ENCODE measurements around the gene TIAM2.

The TIAM2 gene

GRCh38 chr6:155045561-155046404 lies 50.7 kb downstream of the TIAM2 start:
- peaks cover 28% of the 10 kb centered on the region; the same call in 1 of the 2 replicates for H3K4me1 ChIP-seq (ENCODE audit: insufficient read depth, low read length)
- no peak overlapping the region for H3K9ac ChIP-seq (ENCODE audit: low read depth, low read length)
- H3K4me3 ChIP-seq (ENCODE audit: low read length) = no peak overlapping the region
- no peaks in the 10 kb centered on the region for H3K9me3 ChIP-seq (ENCODE audit: insufficient read depth, low read depth, low read length)
- H3K36me3 ChIP-seq (ENCODE audit: insufficient read depth, low read depth, low read length) = no peaks in the 10 kb centered on the region
- H3K27me3 ChIP-seq (ENCODE audit: insufficient read depth, low read length) = no peaks in the 10 kb centered on the region
- no peak overlapping the region for H3K27ac ChIP-seq (ENCODE audit: low read length)

GRCh38 chr6:155047523-155047922 lies 52.4 kb downstream of the TIAM2 start:
- no peak overlapping the region for H3K27ac ChIP-seq (ENCODE audit: low read length)
- H3K9me3 ChIP-seq (ENCODE audit: insufficient read depth, low read depth, low read length) = no peaks in the 10 kb centered on the region
- peaks cover 13% of the 10 kb centered on the region; the same call in 1 of the 2 replicates for H3K4me1 ChIP-seq (ENCODE audit: insufficient read depth, low read length)
- no peaks in the 10 kb centered on the region for H3K36me3 ChIP-seq (ENCODE audit: insufficient read depth, low read depth, low read length)
- no peak overlapping the region for H3K9ac ChIP-seq (ENCODE audit: low read depth, low read length)
- H3K4me3 ChIP-seq (ENCODE audit: low read length) = no peak overlapping the region
- no peaks in the 10 kb centered on the region for H3K27me3 ChIP-seq (ENCODE audit: insufficient read depth, low read length)

- H3K4me3 ChIP-seq (ENCODE audit: low read length) = no peak overlapping the region
- no peaks in the 10 kb centered on the region for H3K36me3 ChIP-seq (ENCODE audit: insufficient read depth, low read depth, low read length)
- no peak overlapping the region for H3K27ac ChIP-seq (ENCODE audit: low read length)
- peaks cover 7% of the 10 kb centered on the region; the same call in 1 of the 2 replicates for H3K4me1 ChIP-seq (ENCODE audit: insufficient read depth, low read length)
- H3K9ac ChIP-seq (ENCODE audit: low read depth, low read length) = no peak overlapping the region
- no peaks in the 10 kb centered on the region for H3K27me3 ChIP-seq (ENCODE audit: insufficient read depth, low read length)
- H3K9me3 ChIP-seq (ENCODE audit: insufficient read depth, low read depth, low read length) = no peaks in the 10 kb centered on the region
Observed at GRCh38 chr6:155050311-155050710, 55.2 kb downstream of the TIAM2 start.

DNA sequence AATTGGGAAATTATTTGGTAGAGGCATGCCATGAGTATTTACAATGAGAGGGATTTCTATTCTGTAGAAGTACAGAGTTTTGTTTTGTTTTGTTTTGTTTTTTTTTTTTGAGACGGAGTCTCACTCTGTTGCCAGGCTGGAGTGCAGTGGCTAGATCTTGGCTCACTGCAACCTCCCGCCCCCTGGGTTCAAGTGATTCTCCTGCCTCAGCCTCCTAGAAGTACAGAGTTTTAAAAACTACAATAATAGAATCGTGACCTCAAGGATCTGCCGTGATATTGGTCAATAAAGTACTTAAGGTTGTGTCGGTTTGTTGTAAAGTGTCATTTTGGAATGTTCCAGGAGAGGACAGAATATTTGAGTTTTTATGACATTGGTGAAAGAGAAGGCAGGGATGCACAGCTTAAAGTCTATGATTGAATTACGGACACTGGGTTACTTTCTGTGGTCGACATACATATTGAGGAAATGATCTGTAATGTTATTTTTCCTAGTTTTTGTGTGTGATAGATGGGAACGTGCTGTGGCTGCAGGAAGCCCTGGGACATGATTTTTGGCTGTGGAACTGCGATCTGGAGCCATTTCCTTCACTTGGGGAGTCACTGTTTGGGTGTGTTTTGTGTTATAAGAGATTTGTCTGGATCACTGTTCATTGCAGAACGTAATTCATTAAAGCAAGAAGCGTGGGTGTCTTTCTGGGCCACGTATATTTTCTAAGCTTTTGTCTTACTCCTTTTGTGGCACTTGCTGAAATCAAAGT lies 59.6 kb downstream of the TIAM2 start:
- H3K36me3 ChIP-seq (ENCODE audit: insufficient read depth, low read depth, low read length) = no peaks in the 10 kb centered on the region
- H3K9me3 ChIP-seq (ENCODE audit: insufficient read depth, low read depth, low read length) = no peaks in the 10 kb centered on the region
- H3K4me3 ChIP-seq (ENCODE audit: low read length) = no peak overlapping the region
- H3K27me3 ChIP-seq (ENCODE audit: insufficient read depth, low read length) = no peaks in the 10 kb centered on the region
- H3K27ac ChIP-seq (ENCODE audit: low read length) = no peak overlapping the region
- H3K4me1 ChIP-seq (ENCODE audit: insufficient read depth, low read length) = no peaks in the 10 kb centered on the region
- no peak overlapping the region for H3K9ac ChIP-seq (ENCODE audit: low read depth, low read length)

DNA sequence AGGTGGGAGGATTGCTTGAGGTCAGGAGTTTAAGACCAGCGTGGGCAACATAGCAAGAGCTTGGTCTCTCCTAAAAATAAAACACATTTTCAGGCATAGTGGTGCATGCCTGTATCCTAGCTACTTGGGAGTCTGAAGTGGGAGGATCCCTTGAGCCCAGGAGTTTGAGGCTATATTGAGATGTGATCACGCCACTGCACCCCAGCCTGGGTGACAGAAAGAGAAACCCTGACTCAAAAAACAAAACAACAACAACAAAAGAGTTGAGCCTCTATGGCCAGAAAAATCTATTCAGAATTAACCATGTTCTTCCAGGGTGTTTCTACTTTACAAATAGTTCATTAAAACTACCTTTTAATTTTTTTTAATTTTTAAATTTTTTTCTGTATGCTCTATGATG lies 60.6 kb downstream of the TIAM2 start:
- Histone ChIP-seq H3K27me3 (ENCODE audit: insufficient read depth, low read length) (no peaks in the 10 kb centered on the region), H3K36me3 (ENCODE audit: insufficient read depth, low read depth, low read length) (no peaks in the 10 kb centered on the region), H3K9ac (ENCODE audit: low read depth, low read length) (no peak overlapping the region), H3K4me1 (ENCODE audit: insufficient read depth, low read length) (no peaks in the 10 kb centered on the region), H3K9me3 (ENCODE audit: insufficient read depth, low read depth, low read length) (no peaks in the 10 kb centered on the region), H3K4me3 (ENCODE audit: low read length) (no peak overlapping the region), H3K27ac (ENCODE audit: low read length) (no peak overlapping the region)

GRCh38 chr6:155056756-155057155 lies 61.6 kb downstream of the TIAM2 start:
- H3K9ac ChIP-seq (ENCODE audit: low read depth, low read length) = no peak overlapping the region
- H3K9me3 ChIP-seq (ENCODE audit: insufficient read depth, low read depth, low read length) = no peaks in the 10 kb centered on the region
- H3K4me1 ChIP-seq (ENCODE audit: insufficient read depth, low read length) = no peaks in the 10 kb centered on the region
- H3K27me3 ChIP-seq (ENCODE audit: insufficient read depth, low read length) = no peaks in the 10 kb centered on the region
- H3K36me3 ChIP-seq (ENCODE audit: insufficient read depth, low read depth, low read length) = no peaks in the 10 kb centered on the region
- H3K4me3 ChIP-seq (ENCODE audit: low read length) = no peak overlapping the region
- no peak overlapping the region for H3K27ac ChIP-seq (ENCODE audit: low read length)

GRCh38 chr6:155061381-155061780 lies 66.3 kb downstream of the TIAM2 start:
- Histone ChIP-seq H3K4me3 (ENCODE audit: low read length) (no peak overlapping the region), H3K4me1 (ENCODE audit: insufficient read depth, low read length) (no peaks in the 10 kb centered on the region), H3K9me3 (ENCODE audit: insufficient read depth, low read depth, low read length) (no peaks in the 10 kb centered on the region), H3K27ac (ENCODE audit: low read length) (no peak overlapping the region), H3K9ac (ENCODE audit: low read depth, low read length) (no peak overlapping the region), H3K36me3 (ENCODE audit: insufficient read depth, low read depth, low read length) (no peaks in the 10 kb centered on the region), H3K27me3 (ENCODE audit: insufficient read depth, low read length) (no peaks in the 10 kb centered on the region)

- H3K4me1 ChIP-seq (ENCODE audit: insufficient read depth, low read length) = no peaks in the 10 kb centered on the region
- no peak overlapping the region for H3K4me3 ChIP-seq (ENCODE audit: low read length)
- no peak overlapping the region for H3K9ac ChIP-seq (ENCODE audit: low read depth, low read length)
- no peak overlapping the region for H3K27ac ChIP-seq (ENCODE audit: low read length)
- H3K36me3 ChIP-seq (ENCODE audit: insufficient read depth, low read depth, low read length) = no peaks in the 10 kb centered on the region
- no peaks in the 10 kb centered on the region for H3K9me3 ChIP-seq (ENCODE audit: insufficient read depth, low read depth, low read length)
- no peaks in the 10 kb centered on the region for H3K27me3 ChIP-seq (ENCODE audit: insufficient read depth, low read length)
Observed at GRCh38 chr6:155062866-155063341, 67.8 kb downstream of the TIAM2 start.

- Histone ChIP-seq H3K9ac (ENCODE audit: low read depth, low read length) (no peak overlapping the region), H3K9me3 (ENCODE audit: insufficient read depth, low read depth, low read length) (no peaks in the 10 kb centered on the region), H3K36me3 (ENCODE audit: insufficient read depth, low read depth, low read length) (no peaks in the 10 kb centered on the region), H3K4me1 (ENCODE audit: insufficient read depth, low read length) (no peaks in the 10 kb centered on the region), H3K27ac (ENCODE audit: low read length) (no peak overlapping the region), H3K27me3 (ENCODE audit: insufficient read depth, low read length) (no peaks in the 10 kb centered on the region), H3K4me3 (ENCODE audit: low read length) (no peak overlapping the region)
Observed at GRCh38 chr6:155064303-155064702, 69.2 kb downstream of the TIAM2 start.

DNA sequence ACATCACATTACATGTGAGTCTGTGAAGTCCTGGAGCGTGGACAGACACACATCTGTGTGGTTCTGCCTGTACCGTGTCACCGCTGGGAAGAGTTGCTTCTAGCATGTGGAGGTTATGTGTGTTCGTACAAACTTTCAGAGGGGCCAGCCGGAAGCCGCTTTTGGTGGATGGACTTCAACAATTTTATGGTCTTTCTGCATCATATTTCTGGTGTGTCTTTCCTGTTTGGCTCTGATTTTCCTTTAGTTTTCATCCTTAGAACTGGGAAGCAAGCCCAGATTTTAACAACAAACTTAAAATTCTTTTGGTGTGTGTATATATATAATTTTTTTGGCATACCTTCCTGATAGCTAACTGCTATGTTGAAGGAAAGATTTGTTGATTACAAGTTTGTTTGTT lies 71.2 kb downstream of the TIAM2 start:
- no peaks in the 10 kb centered on the region for H3K36me3 ChIP-seq (ENCODE audit: insufficient read depth, low read depth, low read length)
- H3K4me1 ChIP-seq (ENCODE audit: insufficient read depth, low read length) = no peaks in the 10 kb centered on the region
- H3K9me3 ChIP-seq (ENCODE audit: insufficient read depth, low read depth, low read length) = no peaks in the 10 kb centered on the region
- H3K9ac ChIP-seq (ENCODE audit: low read depth, low read length) = no peak overlapping the region
- H3K4me3 ChIP-seq (ENCODE audit: low read length) = no peak overlapping the region
- H3K27me3 ChIP-seq (ENCODE audit: insufficient read depth, low read length) = no peaks in the 10 kb centered on the region
- no peak overlapping the region for H3K27ac ChIP-seq (ENCODE audit: low read length)

GRCh38 chr6:155066921-155067680 lies 72.0 kb downstream of the TIAM2 start:
- Histone ChIP-seq H3K36me3 (ENCODE audit: insufficient read depth, low read depth, low read length) (no peaks in the 10 kb centered on the region), H3K27me3 (ENCODE audit: insufficient read depth, low read length) (no peaks in the 10 kb centered on the region), H3K27ac (ENCODE audit: low read length) (no peak overlapping the region), H3K9ac (ENCODE audit: low read depth, low read length) (no peak overlapping the region), H3K4me1 (ENCODE audit: insufficient read depth, low read length) (no peaks in the 10 kb centered on the region), H3K4me3 (ENCODE audit: low read length) (no peak overlapping the region), H3K9me3 (ENCODE audit: insufficient read depth, low read depth, low read length) (no peaks in the 10 kb centered on the region)

Data from iPS-20b (cell line).